Measurements from ENCODE around the gene UNC5A.

Gene UNC5A

DNA sequence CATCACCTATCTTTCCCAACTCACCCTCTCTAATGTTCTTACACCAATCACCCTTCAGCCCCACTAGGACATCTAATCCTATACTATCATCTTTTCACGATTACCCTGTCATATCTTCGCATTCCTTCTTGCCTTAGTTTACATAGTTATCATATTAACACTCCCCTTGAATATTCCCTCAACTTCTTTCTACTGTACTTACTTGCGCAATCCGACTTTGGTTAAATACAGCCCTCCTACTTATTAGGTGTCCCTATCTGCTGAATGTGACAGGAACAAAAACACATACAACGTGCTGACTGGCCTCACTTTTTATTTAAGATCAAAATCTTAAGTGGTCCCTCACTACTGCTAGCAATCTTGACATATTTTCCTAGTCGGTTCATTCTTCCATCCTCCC is 108.3 kb downstream of the UNC5A start:
- no peaks in the 10 kb centered on the region for H3K9me3 ChIP-seq (ENCODE audit: control insufficient read depth in 2 of 2, low read length in 2 of 2)
- H3K27ac ChIP-seq (ENCODE audit: low read length), result no peak overlapping the region
- no peak overlapping the region for H3K9ac ChIP-seq (ENCODE audit: low read length in 2 of 2)
- no peaks in the 10 kb centered on the region for H3K27me3 ChIP-seq (ENCODE audit: control insufficient read depth in 1 of 2, insufficient read depth in 2 of 2, low read length in 2 of 2)
- H3K4me3 ChIP-seq (ENCODE audit: low read length in 2 of 2), result no peak overlapping the region
- peaks cover 5 to 6% of the 10 kb centered on the region in 2 donors for H3K36me3 ChIP-seq (ENCODE audit: control insufficient read depth in 2 of 2, insufficient read depth in 2 of 2, low read length in 2 of 2)
- no peaks in the 10 kb centered on the region for H3K4me1 ChIP-seq (ENCODE audit: control insufficient read depth, insufficient read depth, low read length)

DNA sequence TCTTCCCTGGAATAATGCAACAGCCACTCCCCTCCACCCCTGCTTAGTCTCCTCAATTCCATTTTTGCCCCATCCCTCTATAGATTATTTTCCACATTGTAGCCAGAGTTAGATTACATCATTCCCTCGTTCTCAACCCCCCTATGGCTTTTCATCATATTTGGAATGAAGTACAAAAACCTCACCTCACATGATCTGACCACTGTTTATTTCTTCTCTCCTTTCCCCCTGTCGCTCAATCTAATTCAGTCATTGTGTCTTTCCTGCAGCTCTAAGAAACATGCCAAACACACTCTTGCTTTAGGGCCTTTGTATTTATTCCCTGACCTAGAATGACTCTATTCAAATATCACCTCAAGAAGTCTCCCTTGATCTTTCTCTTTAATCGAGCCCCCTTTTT is 111.4 kb downstream of the UNC5A start:
- Histone ChIP-seq H3K27ac (ENCODE audit: low read length) (no peak overlapping the region), H3K9ac (ENCODE audit: low read length in 2 of 2) (no peak overlapping the region), H3K36me3 (ENCODE audit: control insufficient read depth in 2 of 2, insufficient read depth in 2 of 2, low read length in 2 of 2) (peaks cover 5 to 6% of the 10 kb centered on the region in 2 donors), H3K4me3 (ENCODE audit: low read length in 2 of 2) (no peak overlapping the region), H3K4me1 (ENCODE audit: control insufficient read depth, insufficient read depth, low read length) (no peaks in the 10 kb centered on the region), H3K9me3 (ENCODE audit: control insufficient read depth in 2 of 2, low read length in 2 of 2) (no peaks in the 10 kb centered on the region), H3K27me3 (ENCODE audit: control insufficient read depth in 1 of 2, insufficient read depth in 2 of 2, low read length in 2 of 2) (no peaks in the 10 kb centered on the region)

DNA sequence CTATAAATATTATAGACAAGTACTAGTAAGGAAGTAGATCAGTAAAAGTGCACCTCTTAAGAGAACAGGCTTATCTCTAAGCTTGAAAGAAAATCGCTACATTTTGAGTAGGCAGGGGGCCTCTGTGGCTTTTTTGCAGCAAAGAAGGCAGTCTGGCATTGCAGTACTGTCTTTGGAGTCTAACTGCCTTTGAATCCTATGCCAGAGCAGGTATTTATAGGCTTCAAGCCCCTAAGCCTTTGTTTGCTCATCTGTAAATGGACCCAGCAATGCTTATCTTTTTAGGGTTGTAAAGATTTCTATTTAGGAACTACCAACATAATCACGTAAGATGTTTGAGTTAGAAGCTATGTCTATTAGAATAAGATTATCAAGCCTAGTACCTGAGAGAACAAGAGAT is 112.5 kb downstream of the UNC5A start:
- H3K27me3 ChIP-seq (ENCODE audit: control insufficient read depth in 1 of 2, insufficient read depth in 2 of 2, low read length in 2 of 2), result no peaks in the 10 kb centered on the region
- H3K4me1 ChIP-seq (ENCODE audit: control insufficient read depth, insufficient read depth, low read length), result no peaks in the 10 kb centered on the region
- peaks cover 6 to 7% of the 10 kb centered on the region in 2 donors for H3K36me3 ChIP-seq (ENCODE audit: control insufficient read depth in 2 of 2, insufficient read depth in 2 of 2, low read length in 2 of 2)
- no peak overlapping the region for H3K4me3 ChIP-seq (ENCODE audit: low read length in 2 of 2)
- no peak overlapping the region for H3K9ac ChIP-seq (ENCODE audit: low read length in 2 of 2)
- no peaks in the 10 kb centered on the region for H3K9me3 ChIP-seq (ENCODE audit: control insufficient read depth in 2 of 2, low read length in 2 of 2)
- no peak overlapping the region for H3K27ac ChIP-seq (ENCODE audit: low read length)

DNA sequence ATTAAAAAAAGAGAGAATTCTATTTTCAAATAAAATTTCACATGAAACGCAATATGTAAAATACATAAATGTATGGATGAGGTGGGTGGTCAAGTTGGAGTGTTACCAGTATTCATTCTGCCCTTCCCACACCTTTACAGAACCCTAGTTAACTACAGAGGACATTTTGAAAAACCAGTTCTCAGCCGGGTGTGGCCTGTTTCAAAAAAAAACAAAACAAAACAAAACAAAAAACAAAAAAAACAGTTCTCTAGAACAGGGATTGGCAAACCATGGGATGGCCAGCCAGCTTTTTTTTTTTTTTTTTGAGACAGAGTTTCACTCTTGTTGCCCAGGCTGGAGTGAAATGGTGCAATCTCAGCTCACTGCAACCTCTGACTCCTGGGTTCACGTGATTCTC is 117.2 kb downstream of the UNC5A start:
- H3K4me1 ChIP-seq (ENCODE audit: control insufficient read depth, insufficient read depth, low read length), result no peaks in the 10 kb centered on the region
- H3K36me3 ChIP-seq (ENCODE audit: control insufficient read depth in 2 of 2, insufficient read depth in 2 of 2, low read length in 2 of 2), result peaks cover 5 to 8% of the 10 kb centered on the region in 2 donors

GRCh38 chr5:176929654-176930053 is 119.3 kb downstream of the UNC5A start:
- Histone ChIP-seq H3K27me3 (ENCODE audit: control insufficient read depth in 1 of 2, insufficient read depth in 2 of 2, low read length in 2 of 2) (no peaks in the 10 kb centered on the region), H3K4me3 (ENCODE audit: low read length in 2 of 2) (no peak overlapping the region), H3K9ac (ENCODE audit: low read length in 2 of 2) (no peak overlapping the region), H3K9me3 (ENCODE audit: control insufficient read depth in 2 of 2, low read length in 2 of 2) (no peaks in the 10 kb centered on the region), H3K27ac (ENCODE audit: low read length) (no peak overlapping the region), H3K4me1 (ENCODE audit: control insufficient read depth, insufficient read depth, low read length) (no peaks in the 10 kb centered on the region), H3K36me3 (ENCODE audit: control insufficient read depth in 2 of 2, insufficient read depth in 2 of 2, low read length in 2 of 2) (peaks cover 8% of the 10 kb centered on the region in 2 donors)

More for the DNA sequence above, 117.2 kb downstream of the UNC5A start:
- H3K27me3 ChIP-seq (ENCODE audit: control insufficient read depth in 1 of 2, insufficient read depth in 2 of 2, low read length in 2 of 2), result no peaks in the 10 kb centered on the region
- H3K4me3 ChIP-seq (ENCODE audit: low read length in 2 of 2), result no peak overlapping the region
- H3K9me3 ChIP-seq (ENCODE audit: control insufficient read depth in 2 of 2, low read length in 2 of 2), result no peaks in the 10 kb centered on the region
- H3K27ac ChIP-seq (ENCODE audit: low read length), result no peak overlapping the region
- no peak overlapping the region for H3K9ac ChIP-seq (ENCODE audit: low read length in 2 of 2)

Measured in stomach smooth muscle (tissue), 2 donors.